ENCODE data around the gene CLK3. TPM values are rescaled to one million over a fixed set of nuclear protein-coding genes. Genes with fewer than 3 reads are reported as not detected.

The CLK3 gene
- total RNA-seq, 2 experiments from 2014 or later: 86.5 to 109 TPM

DNA sequence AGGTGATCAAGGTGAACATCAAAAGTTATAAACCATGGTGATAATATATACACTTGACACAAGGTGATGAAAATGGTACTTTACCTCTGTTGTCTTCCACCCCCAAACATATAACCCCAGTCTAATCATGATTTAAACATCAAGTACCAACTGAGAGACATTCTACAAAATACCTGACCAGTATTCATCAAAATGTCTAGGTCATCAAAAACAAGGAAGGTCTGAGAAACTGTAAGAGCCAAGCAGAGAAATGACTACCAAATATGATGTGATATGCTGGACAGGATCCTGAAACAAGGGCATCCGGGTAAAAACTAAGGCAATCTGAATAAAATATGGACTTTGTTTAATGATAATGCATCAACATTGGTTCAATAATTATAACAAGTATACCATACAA, 52.3 kb downstream of the CLK3 start:
- Histone ChIP-seq H3K4me3 (ENCODE audit: low read depth, low read length, poor library complexity, severe bottlenecking) (no peak overlapping the region), H3K4me2 (ENCODE audit: low read length) (no peak overlapping the region), H4K20me1 (ENCODE audit: insufficient read depth, low read length) (no peaks in the 10 kb centered on the region; the same call in 1 of the 2 replicates), H3K4me1 (ENCODE audit: insufficient read depth, low read length, poor library complexity, severe bottlenecking) (no peaks in the 10 kb centered on the region), H2AFZ (ENCODE audit: low read length) (no peak overlapping the region), H3K9me3 (ENCODE audit: low read length) (no peaks in the 10 kb centered on the region), H3K36me3 (ENCODE audit: insufficient read depth, low read length) (peaks cover 44% of the 10 kb centered on the region), H3K27ac (ENCODE audit: low read depth, low read length, poor library complexity, severe bottlenecking) (no peak overlapping the region), H3K79me2 (ENCODE audit: insufficient read depth, low read depth, low read length) (no peaks in the 10 kb centered on the region), H3K9me2 (ENCODE audit: insufficient read depth, low read length) (no peaks in the 10 kb centered on the region)
- CTCF ChIA-PET (ENCODE audit: unreplicated experiment): no interaction called here
- no TSS peak for BruUV-seq (replicated peaks)
- POLR2A ChIA-PET: interaction anchor here (0.7 kb wide), 1 partner anchor 32 kb away, joined by 4 read pairs; no protein-coding TSS in a partner anchor
- TF ChIP-seq EZH2phosphoT487 (IDR thresholded peaks at IDR 0.05; ENCODE audit: borderline replicate concordance, low read depth, low read length): no peak
- TF ChIP-seq, protein P1, sequence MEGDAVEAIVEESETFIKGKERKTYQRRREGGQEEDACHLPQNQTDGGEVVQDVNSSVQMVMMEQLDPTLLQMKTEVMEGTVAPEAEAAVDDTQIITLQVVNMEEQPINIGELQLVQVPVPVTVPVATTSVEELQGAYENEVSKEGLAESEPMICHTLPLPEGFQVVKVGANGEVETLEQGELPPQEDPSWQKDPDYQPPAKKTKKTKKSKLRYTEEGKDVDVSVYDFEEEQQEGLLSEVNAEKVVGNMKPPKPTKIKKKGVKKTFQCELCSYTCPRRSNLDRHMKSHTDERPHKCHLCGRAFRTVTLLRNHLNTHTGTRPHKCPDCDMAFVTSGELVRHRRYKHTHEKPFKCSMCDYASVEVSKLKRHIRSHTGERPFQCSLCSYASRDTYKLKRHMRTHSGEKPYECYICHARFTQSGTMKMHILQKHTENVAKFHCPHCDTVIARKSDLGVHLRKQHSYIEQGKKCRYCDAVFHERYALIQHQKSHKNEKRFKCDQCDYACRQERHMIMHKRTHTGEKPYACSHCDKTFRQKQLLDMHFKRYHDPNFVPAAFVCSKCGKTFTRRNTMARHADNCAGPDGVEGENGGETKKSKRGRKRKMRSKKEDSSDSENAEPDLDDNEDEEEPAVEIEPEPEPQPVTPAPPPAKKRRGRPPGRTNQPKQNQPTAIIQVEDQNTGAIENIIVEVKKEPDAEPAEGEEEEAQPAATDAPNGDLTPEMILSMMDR (conservative IDR thresholded peaks at IDR 0.05; ENCODE audit: low read length): no peak
- no peak for DNase-seq (ENCODE audit: low spot score)
- intact Hi-C loops (cut with micrococcal nuclease; ENCODE audit: unreplicated experiment): no loop called here

DNA sequence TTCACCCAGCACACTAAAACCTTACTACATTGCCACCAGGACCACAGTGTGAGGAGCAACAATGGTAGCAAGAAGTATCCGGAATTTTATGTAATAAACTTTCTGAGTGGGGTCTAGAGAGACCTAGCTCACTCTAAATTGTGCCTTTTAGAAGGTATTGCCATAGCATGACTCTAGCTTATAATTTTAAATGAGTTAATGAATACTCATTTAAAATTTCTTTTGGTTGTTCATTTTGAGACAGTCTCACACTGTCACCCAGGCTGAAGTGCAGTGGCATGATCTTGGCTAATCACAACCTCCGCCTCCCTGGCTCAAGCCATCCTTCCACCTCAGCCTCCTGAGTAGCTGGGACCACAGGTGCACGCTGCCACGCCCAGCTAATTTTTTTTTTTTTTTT, 54.0 kb downstream of the CLK3 start:
- Histone ChIP-seq H3K4me1 (ENCODE audit: insufficient read depth, low read length, poor library complexity, severe bottlenecking) (no peaks in the 10 kb centered on the region), H3K4me3 (ENCODE audit: low read depth, low read length, poor library complexity, severe bottlenecking) (no peak overlapping the region), H3K9me2 (ENCODE audit: insufficient read depth, low read length) (no peaks in the 10 kb centered on the region), H3K79me2 (ENCODE audit: insufficient read depth, low read depth, low read length) (no peaks in the 10 kb centered on the region), H2AFZ (ENCODE audit: low read length) (no peak overlapping the region), H4K20me1 (ENCODE audit: insufficient read depth, low read length) (no peaks in the 10 kb centered on the region; the same call in 1 of the 2 replicates), H3K9me3 (ENCODE audit: low read length) (no peaks in the 10 kb centered on the region), H3K4me2 (ENCODE audit: low read length) (no peak overlapping the region), H3K36me3 (ENCODE audit: insufficient read depth, low read length) (peaks cover 53% of the 10 kb centered on the region), H3K27ac (ENCODE audit: low read depth, low read length, poor library complexity, severe bottlenecking) (no peak overlapping the region)
- intact Hi-C loops (cut with micrococcal nuclease; ENCODE audit: unreplicated experiment): no loop called here
- TF ChIP-seq, protein P1 (conservative IDR thresholded peaks at IDR 0.05; ENCODE audit: low read length): no peak
- no peak for TF ChIP-seq EZH2phosphoT487 (IDR thresholded peaks at IDR 0.05; ENCODE audit: borderline replicate concordance, low read depth, low read length)
- CTCF ChIA-PET (ENCODE audit: unreplicated experiment): no interaction called here
- DNase-seq (ENCODE audit: low spot score): no peak
- POLR2A ChIA-PET: interaction anchor here (0.6 kb wide), 2 partner anchors 35 to 385 kb away, joined by 3 to 5 read pairs; no protein-coding TSS in a partner anchor
- no TSS peak for BruUV-seq (replicated peaks)

DNA sequence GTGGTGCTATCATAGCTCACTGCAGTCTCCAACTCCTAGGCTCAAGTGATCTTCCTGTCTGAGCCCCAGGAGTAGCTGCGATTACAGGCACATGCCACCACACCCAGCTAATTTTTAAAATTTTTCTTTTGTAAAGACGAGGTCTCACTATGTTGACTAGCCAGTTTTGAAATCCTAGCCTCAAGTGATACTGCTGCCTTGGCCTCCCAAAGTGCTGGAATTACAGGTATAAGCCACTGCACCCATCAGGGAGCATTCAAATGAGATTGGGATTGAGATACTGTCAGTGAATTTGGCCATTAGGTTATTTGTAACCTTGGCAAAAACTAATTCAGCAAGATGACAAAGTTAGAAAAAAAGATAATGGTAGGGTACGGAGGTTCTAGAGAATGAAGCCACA, 58.5 kb downstream of the CLK3 start:
- CTCF ChIA-PET (ENCODE audit: unreplicated experiment): no interaction called here
- Histone ChIP-seq H3K9me3 (ENCODE audit: low read length) (no peaks in the 10 kb centered on the region), H3K4me2 (ENCODE audit: low read length) (no peak overlapping the region)

More for the DNA sequence above, 58.5 kb downstream of the CLK3 start:
- no peaks in the 10 kb centered on the region for H3K9me2 ChIP-seq (ENCODE audit: insufficient read depth, low read length)
- no TSS peak for BruUV-seq (replicated peaks)
- no peak overlapping the region for H3K4me3 ChIP-seq (ENCODE audit: low read depth, low read length, poor library complexity, severe bottlenecking)
- TF ChIP-seq, protein P1 (conservative IDR thresholded peaks at IDR 0.05; ENCODE audit: low read length): no peak
- TF ChIP-seq EZH2phosphoT487 (IDR thresholded peaks at IDR 0.05; ENCODE audit: borderline replicate concordance, low read depth, low read length): no peak
- POLR2A ChIA-PET: no interaction called here
- H3K4me1 ChIP-seq (ENCODE audit: insufficient read depth, low read length, poor library complexity, severe bottlenecking): no peaks in the 10 kb centered on the region
- no peak for DNase-seq (ENCODE audit: low spot score)
- no peaks in the 10 kb centered on the region for H4K20me1 ChIP-seq (ENCODE audit: insufficient read depth, low read length)
- intact Hi-C loops (cut with micrococcal nuclease; ENCODE audit: unreplicated experiment): no loop called here
- H2AFZ ChIP-seq (ENCODE audit: low read length): no peak overlapping the region
- 0 out of 2 replicates have a peak, but pooled peaks cover 6% of the 10 kb centered on the region for H3K79me2 ChIP-seq (ENCODE audit: insufficient read depth, low read depth, low read length)
- H3K36me3 ChIP-seq (ENCODE audit: insufficient read depth, low read length): peaks cover 35% of the 10 kb centered on the region
- no peak overlapping the region for H3K27ac ChIP-seq (ENCODE audit: low read depth, low read length, poor library complexity, severe bottlenecking)

Measured in OCI-LY7 (cell line).